Tibial nerve (tissue), 4 donors: Measurements from ENCODE around the gene MUC5B. TPM values are rescaled to one million over a fixed set of nuclear protein-coding genes. Genes with fewer than 3 reads are reported as not detected.

Source experiments
- DNase-seq, 2 donors: peaks; one replicate each; pipeline ENCODE4 v3.0.0-alpha.2; 2019; ENCODE audit warnings: low spot score in 2 of 2
- H3K27ac ChIP-seq, 4 donors: fragments of 200-600 bp; sonication (generic) in 3 of 4; one replicate each; pipeline ENCODE4 v1.5.1; 2017 to 2019; ENCODE audit warnings: mild to moderate bottlenecking in 1 of 4
- H3K27me3 ChIP-seq, 2 donors: fragments of 200-600 bp; sonication (generic) in 1 of 2; one replicate each; pipeline versions ENCODE4 v1.5.1 to v1.6.0; 2017 to 2019
- H3K36me3 ChIP-seq, 3 donors: fragments of 200-600 bp; sonication (generic); one replicate each; pipeline ENCODE4 v1.5.1; 2018 to 2019
- H3K4me1 ChIP-seq, 4 donors: fragments of 200-600 bp; sonication (generic) in 3 of 4; one replicate each; pipeline ENCODE4 v1.5.1; 2017 to 2019
- H3K4me3 ChIP-seq, 4 donors: fragments of 200-600 bp; sonication (generic) in 3 of 4; one replicate each; pipeline ENCODE4 v1.5.1; 2017 to 2019; ENCODE audit warnings: mild to moderate bottlenecking in 1 of 4, moderate library complexity in 1 of 4
- H3K9me3 ChIP-seq, 4 donors: fragments of 200-600 bp; sonication (generic) in 3 of 4; one replicate each; pipeline ENCODE4 v1.5.1; 2017 to 2019
- EP300 ChIP-seq, 2 donors: sonication (generic); formaldehyde crosslinking; IDR thresholded peaks; one replicate each; pipeline ENCODE4 v1.6.1; 2017; ENCODE audit warnings: antibody characterized with exemption in 2 of 2, mild to moderate bottlenecking in 1 of 2
- POLR2A ChIP-seq, 2 donors: fragments of 450-650 bp; IDR thresholded peaks; one replicate each; pipeline ENCODE4 v1.6.1; 2017; ENCODE audit warnings: antibody characterized with exemption in 2 of 2, mild to moderate bottlenecking in 2 of 2, moderate library complexity in 2 of 2
- WGBS, 2 donors: methylation state at CpG; one replicate each; pipeline ENCODE4 v1.1.5; 2018; 5-methylcytosine and 5-hydroxymethylcytosine counted together
- total RNA-seq, 4 donors: library from RNA; depleted of rRNA; stranded (reverse); fragments of >200 nt; gene quantifications; one replicate each; pipeline ENCODE4 v1.1.0, GENCODE V29; 2016
- TF ChIP-seq, protein P1 (sequence below), 5 experiments: fragments of 200-600 bp in 3 of 5; fragments of 450-650 bp in 2 of 5; sonication (generic) in 3 of 5; IDR thresholded peaks; one replicate each; pipeline ENCODE4 v1.5.1; 2016 to 2019; ENCODE audit warnings: antibody characterized with exemption in 5 of 5, mild to moderate bottlenecking in 3 of 5, moderate library complexity in 2 of 5

Gene MUC5B
- total RNA-seq, 4 donors from 2014 or later: under 0.01 to 0.22 TPM; not detected in 2

DNA sequence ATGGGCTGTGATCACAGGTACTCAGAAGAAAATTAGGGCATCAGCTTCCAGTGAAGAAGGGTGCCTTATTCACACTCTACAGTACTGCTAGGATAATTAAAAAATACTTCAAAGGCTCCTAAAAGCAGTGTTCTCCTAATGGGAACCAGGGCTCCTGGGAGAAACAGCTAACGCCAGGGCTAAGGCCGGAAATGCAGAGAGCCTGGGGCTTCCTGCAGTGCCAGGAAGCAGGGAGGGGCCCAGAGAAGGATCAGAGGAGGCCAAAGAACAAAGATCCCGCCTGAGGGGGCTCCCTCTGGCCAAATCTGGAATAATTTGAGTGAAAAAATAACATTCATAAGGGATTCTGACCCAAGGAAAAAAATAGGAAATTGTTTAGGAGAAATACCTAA is 59.1 kb downstream of the MUC5B start:
- Histone ChIP-seq H3K9me3 (no peaks in the 10 kb centered on the region), H3K4me3 (no peak overlapping the region), H3K36me3 (peaks cover 0 to 93% (median 13%) of the 10 kb centered on the region in 3 donors), H3K27ac (peak overlapping the region in 1 of 4 donors; percentile 24), H3K4me1 (peaks cover 0 to 7% (median 0%) of the 10 kb centered on the region in 4 donors), H3K27me3 (no peaks in the 10 kb centered on the region)
- DNase-seq: no peak
- 33% methylated on average over 3 of the region's 3 CpGs for WGBS, 2 donors
- TF ChIP-seq, protein P1, sequence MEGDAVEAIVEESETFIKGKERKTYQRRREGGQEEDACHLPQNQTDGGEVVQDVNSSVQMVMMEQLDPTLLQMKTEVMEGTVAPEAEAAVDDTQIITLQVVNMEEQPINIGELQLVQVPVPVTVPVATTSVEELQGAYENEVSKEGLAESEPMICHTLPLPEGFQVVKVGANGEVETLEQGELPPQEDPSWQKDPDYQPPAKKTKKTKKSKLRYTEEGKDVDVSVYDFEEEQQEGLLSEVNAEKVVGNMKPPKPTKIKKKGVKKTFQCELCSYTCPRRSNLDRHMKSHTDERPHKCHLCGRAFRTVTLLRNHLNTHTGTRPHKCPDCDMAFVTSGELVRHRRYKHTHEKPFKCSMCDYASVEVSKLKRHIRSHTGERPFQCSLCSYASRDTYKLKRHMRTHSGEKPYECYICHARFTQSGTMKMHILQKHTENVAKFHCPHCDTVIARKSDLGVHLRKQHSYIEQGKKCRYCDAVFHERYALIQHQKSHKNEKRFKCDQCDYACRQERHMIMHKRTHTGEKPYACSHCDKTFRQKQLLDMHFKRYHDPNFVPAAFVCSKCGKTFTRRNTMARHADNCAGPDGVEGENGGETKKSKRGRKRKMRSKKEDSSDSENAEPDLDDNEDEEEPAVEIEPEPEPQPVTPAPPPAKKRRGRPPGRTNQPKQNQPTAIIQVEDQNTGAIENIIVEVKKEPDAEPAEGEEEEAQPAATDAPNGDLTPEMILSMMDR (IDR thresholded peaks at IDR 0.05): no peak
- no peak for TF ChIP-seq POLR2A (IDR thresholded peaks at IDR 0.05)
- TF ChIP-seq EP300 (IDR thresholded peaks at IDR 0.05): no peak

DNA sequence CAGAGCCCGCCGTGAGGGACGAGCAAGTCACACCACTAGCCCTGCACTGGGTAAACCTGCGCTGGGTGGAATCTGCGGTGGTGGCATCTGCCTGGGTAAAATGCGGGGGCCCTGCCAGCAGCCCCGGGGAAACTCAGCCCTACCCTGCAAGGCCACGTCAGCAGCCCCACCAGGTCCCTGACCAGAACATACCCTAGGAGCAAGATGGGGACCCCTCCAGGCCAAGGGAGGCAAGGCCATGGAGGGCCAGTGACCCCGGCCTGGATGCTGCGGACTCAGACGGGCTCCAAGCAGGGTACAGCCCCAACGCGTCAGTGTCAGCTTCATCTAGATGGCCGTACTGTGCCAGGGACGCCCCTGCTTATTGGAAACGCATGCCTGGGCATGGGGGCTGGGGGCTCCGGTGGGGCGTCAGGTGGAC is 60.2 kb downstream of the MUC5B start:
- Histone ChIP-seq H3K27me3 (no peaks in the 10 kb centered on the region), H3K4me1 (peaks cover 0 to 7% (median 0%) of the 10 kb centered on the region in 4 donors), H3K36me3 (peaks cover 0 to 88% (median 16%) of the 10 kb centered on the region in 3 donors), H3K27ac (no peak overlapping the region), H3K4me3 (no peak overlapping the region), H3K9me3 (no peaks in the 10 kb centered on the region)
- WGBS, 2 donors: 91 to 92% methylated on average over 12 to 18 of the region's 18 CpGs
- no peak for DNase-seq
- no peak for TF ChIP-seq EP300 (IDR thresholded peaks at IDR 0.05)
- no peak for TF ChIP-seq POLR2A (IDR thresholded peaks at IDR 0.05)
- TF ChIP-seq, protein P1 (IDR thresholded peaks at IDR 0.05): no peak

DNA sequence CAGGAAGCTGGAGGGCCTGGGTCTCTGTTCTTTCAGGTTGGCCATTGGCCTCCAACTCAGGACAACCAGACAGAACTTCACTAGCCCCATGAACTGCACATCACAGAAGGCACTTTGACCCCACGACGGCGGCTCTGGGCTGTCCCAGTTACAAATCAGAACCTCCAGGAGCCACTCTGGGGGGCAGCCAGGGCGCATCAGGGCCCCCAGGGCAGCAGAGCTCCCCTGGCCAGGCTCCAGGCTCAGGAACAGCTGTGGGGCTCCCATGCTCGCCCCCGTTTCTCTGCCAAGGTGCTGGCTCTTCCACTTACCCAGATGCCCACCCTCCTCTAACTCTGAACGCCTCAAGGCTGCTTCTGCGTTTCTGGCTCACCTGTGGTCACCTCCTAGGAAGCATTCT is 61.0 kb downstream of the MUC5B start:
- Histone ChIP-seq H3K4me1 (peaks cover 0 to 7% (median 0%) of the 10 kb centered on the region in 4 donors), H3K4me3 (no peak overlapping the region), H3K27me3 (no peaks in the 10 kb centered on the region), H3K27ac (no peak overlapping the region), H3K36me3 (peaks cover 0 to 88% (median 24%) of the 10 kb centered on the region in 3 donors), H3K9me3 (no peaks in the 10 kb centered on the region)
- no peak for DNase-seq
- WGBS, 2 donors: 86 to 87% methylated on average over 7 to 8 of the region's 8 CpGs
- TF ChIP-seq EP300 (IDR thresholded peaks at IDR 0.05) (no peak), POLR2A (IDR thresholded peaks at IDR 0.05) (no peak)
- TF ChIP-seq, protein P1 (IDR thresholded peaks at IDR 0.05): no peak

DNA sequence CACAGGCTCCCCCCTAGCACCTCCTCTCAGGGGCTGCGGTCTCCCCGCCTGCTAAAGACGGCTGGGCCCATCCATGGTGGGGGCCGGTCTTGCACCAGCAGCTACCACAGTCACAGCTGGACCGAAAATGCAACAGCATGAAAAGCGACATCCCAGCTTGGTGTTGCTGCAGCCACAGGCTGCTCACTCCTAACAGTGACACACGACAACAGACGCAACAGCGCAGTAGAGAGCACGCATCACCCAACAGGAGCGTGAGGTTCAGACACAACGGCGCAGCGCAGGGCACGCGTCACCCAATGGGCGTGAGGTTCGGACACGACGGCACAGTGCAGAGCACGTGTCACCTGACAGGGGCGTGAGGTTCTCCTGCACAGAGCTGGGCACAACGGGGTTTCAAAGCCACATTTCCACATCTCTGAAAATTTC is 62.5 kb downstream of the MUC5B start:
- TF ChIP-seq POLR2A (IDR thresholded peaks at IDR 0.05) (no peak), EP300 (IDR thresholded peaks at IDR 0.05) (no peak)
- TF ChIP-seq, protein P1 (IDR thresholded peaks at IDR 0.05): no peak
- Histone ChIP-seq H3K9me3 (no peaks in the 10 kb centered on the region), H3K27me3 (no peaks in the 10 kb centered on the region), H3K4me1 (peaks cover 0 to 7% (median 0%) of the 10 kb centered on the region in 4 donors), H3K4me3 (no peak overlapping the region), H3K36me3 (peaks cover 0 to 88% (median 37%) of the 10 kb centered on the region in 3 donors), H3K27ac (no peak overlapping the region)
- WGBS, 2 donors: 95 to 97% methylated on average over 21 to 22 of the region's 23 CpGs
- DNase-seq: no peak

DNA sequence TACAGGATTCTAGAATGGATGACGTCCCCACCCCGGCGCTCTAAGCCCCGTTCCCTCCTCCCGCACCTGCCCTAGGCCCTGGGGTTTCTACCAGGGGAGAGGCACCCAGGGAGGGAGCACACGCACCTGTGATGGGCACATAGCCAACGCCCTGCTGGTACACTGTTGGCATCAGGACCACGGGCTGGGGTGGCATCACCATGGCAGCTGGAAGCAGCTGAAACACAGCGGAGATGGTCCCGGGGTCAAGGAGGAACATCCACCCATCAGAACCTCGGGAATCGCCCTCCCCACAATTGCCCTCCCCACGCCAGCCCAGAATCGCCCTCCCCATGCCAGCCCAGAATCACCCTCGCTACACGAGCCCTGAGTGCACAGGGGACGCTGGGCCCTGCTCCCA is 63.0 kb downstream of the MUC5B start:
- Histone ChIP-seq H3K27me3 (no peaks in the 10 kb centered on the region), H3K4me3 (no peak overlapping the region), H3K36me3 (peaks cover 0 to 88% (median 42%) of the 10 kb centered on the region in 3 donors), H3K9me3 (no peaks in the 10 kb centered on the region), H3K4me1 (peaks cover 0 to 7% (median 0%) of the 10 kb centered on the region in 4 donors), H3K27ac (no peak overlapping the region)
- TF ChIP-seq, protein P1 (IDR thresholded peaks at IDR 0.05): no peak
- TF ChIP-seq POLR2A (IDR thresholded peaks at IDR 0.05) (no peak), EP300 (IDR thresholded peaks at IDR 0.05) (no peak)
- no peak for DNase-seq
- WGBS, 2 donors: 91 to 92% methylated on average over 16 to 17 of the region's 17 CpGs
